HG02840 (cell line): Measurements from ENCODE around the gene MGLL.

Experiments
- ATAC-seq: cut with Tn5 transposase; IDR thresholded peaks from one replicate; pipeline ENCODE4 v1.9.1; 2021; ENCODE audit warnings: mild to moderate bottlenecking, moderate library complexity, moderate number of reproducible peaks; ENCODE audit not compliant: unreplicated experiment, low FRiP score

Gene MGLL

GRCh38 chr3:127646501-127647046 is 175.7 kb downstream of the MGLL start:
- no peak for ATAC-seq

GRCh38 chr3:127645371-127646015 is 176.8 kb downstream of the MGLL start:
- no peak for ATAC-seq

GRCh38 chr3:127644641-127645370 is 177.5 kb downstream of the MGLL start:
- ATAC-seq: no peak

- ATAC-seq: no peak
Measured at GRCh38 chr3:127640042-127640355, 182.3 kb downstream of the MGLL start.

GRCh38 chr3:127639173-127640041 is 182.9 kb downstream of the MGLL start:
- ATAC-seq: no peak
